PC-9 (cell line): ENCODE data around the gene LIPC. TPM values are rescaled to one million over a fixed set of nuclear protein-coding genes. Genes with fewer than 3 reads are reported as not detected.

Experiments
- BruUV-seq: library from RNA; stranded (reverse); fragments of 400-500 nt; replicated peaks from 2 replicates; lab custom pipeline; 2021; lab: Mats Ljungman, UMichigan
- CTCF ChIA-PET: fragments of 300-600 bp; sonication (Branson Sonifier 250); formaldehyde crosslinking; loops from one replicate; lab custom pipeline; 2022; ENCODE audit warnings: antibody characterized with exemption; lab: Charles Lee
- POLR2A ChIA-PET: fragments of 300-600 bp; sonication (Branson Sonifier 250); formaldehyde crosslinking; loops from one replicate; lab custom pipeline; 2022; ENCODE audit warnings: antibody characterized with exemption; ENCODE audit not compliant: unreplicated experiment; lab: Charles Lee
- DNase-seq, 2 experiments: peaks; one replicate each; pipeline versions ENCODE4 v3.0.0 to v3.0.0-alpha.2; 2015 to 2022; ENCODE audit warnings: mixed read lengths in 1 of 2
- H2AFZ ChIP-seq: fragments of 200-600 bp; sonication (generic); 2 replicates; pipeline ENCODE4 v1.8.1; 2017; ENCODE audit warnings: antibody characterized with exemption
- H3F3A ChIP-seq: fragments of 200-600 bp; sonication (generic); 2 replicates; pipeline ENCODE4 v1.8.1; 2017; ENCODE audit warnings: antibody characterized with exemption, mild to moderate bottlenecking, low read depth; ENCODE audit not compliant: insufficient read depth
- H3K27ac ChIP-seq: fragments of 200-600 bp; sonication (generic); 2 replicates; pipeline ENCODE4 v1.6.1; 2016; ENCODE audit warnings: mixed run types
- H3K27me3 ChIP-seq: fragments of 200-600 bp; sonication (generic); 2 replicates; pipeline ENCODE4 v1.6.1; 2016; ENCODE audit warnings: low read depth, mixed run types; ENCODE audit not compliant: insufficient read depth
- H3K36me3 ChIP-seq: fragments of 200-600 bp; sonication (generic); 2 replicates; pipeline ENCODE4 v1.6.1; 2016; ENCODE audit warnings: low read depth, mixed run types
- H3K4me1 ChIP-seq: fragments of 200-600 bp; sonication (generic); replicated peaks from 2 replicates; pipeline ENCODE4 v1.6.1; 2016; ENCODE audit warnings: mixed run types; ENCODE audit not compliant: insufficient read depth
- H3K4me2 ChIP-seq: fragments of 200-600 bp; sonication (generic); 2 replicates; pipeline ENCODE4 v1.6.1; 2017; ENCODE audit warnings: mixed run types
- H3K4me3 ChIP-seq: fragments of 200-600 bp; sonication (generic); 2 replicates; pipeline ENCODE4 v1.6.1; 2016; ENCODE audit warnings: mixed run types
- H3K79me2 ChIP-seq: fragments of 200-600 bp; sonication (generic); 2 replicates; pipeline ENCODE4 v1.6.1; 2017; ENCODE audit warnings: low read depth, mixed run types
- H3K9me2 ChIP-seq: fragments of 200-600 bp; sonication (generic); 2 replicates; pipeline ENCODE4 v1.8.1; 2017; ENCODE audit warnings: mild to moderate bottlenecking; ENCODE audit not compliant: insufficient read depth
- H3K9me3 ChIP-seq: fragments of 200-600 bp; sonication (generic); 2 replicates; pipeline ENCODE4 v1.8.1; 2016; ENCODE audit warnings: low read depth; ENCODE audit not compliant: insufficient read depth
- H4K20me1 ChIP-seq: fragments of 200-600 bp; sonication (generic); 2 replicates; pipeline ENCODE4 v1.8.1; 2017; ENCODE audit not compliant: insufficient read depth
- EZH2 ChIP-seq: fragments of 200-600 bp; sonication (generic); IDR thresholded peaks from 2 replicates; pipeline ENCODE4 v1.8.0; 2017; ENCODE audit warnings: antibody characterized with exemption, low read depth
- intact Hi-C: fragments of 100-400 bp; cut with micrococcal nuclease; formaldehyde crosslinking; loops from one replicate; pipeline ENCODE4 v1.10.0; 2022; ENCODE audit not compliant: unreplicated experiment
- total RNA-seq: library from RNA; stranded (reverse); gene quantifications from 2 replicates; pipeline ENCODE4 v1.2.3, GENCODE V29; 2021
- TF ChIP-seq, protein P1 (sequence below): fragments of 200-600 bp; sonication (generic); conservative IDR thresholded peaks from 2 replicates; pipeline ENCODE4 v1.6.1; 2017; ENCODE audit warnings: mixed run types, antibody characterized with exemption, mild to moderate bottlenecking, moderate library complexity

Gene LIPC
- total RNA-seq, 1 experiment from 2014 or later: not detected

DNA sequence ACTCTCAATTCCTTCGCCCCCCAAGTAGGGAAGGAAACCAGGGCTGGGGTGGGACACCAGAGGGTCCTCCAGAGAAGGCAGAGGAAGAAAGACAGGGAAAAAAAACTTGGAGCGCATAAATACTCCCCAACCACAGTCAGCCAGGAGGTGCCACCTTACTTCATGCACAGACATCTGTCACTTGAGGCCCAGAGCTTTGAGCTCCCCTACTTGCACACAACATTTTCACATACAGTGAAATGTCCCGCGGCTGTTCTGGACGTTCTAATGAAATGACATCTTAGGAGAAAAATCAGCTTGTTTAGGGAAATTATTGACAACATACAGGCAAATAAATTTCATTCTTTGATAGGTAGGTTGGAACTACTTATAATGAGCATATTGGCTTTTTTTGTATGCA lies 113.0 kb downstream of the LIPC start:
- Histone ChIP-seq H3K9me3 (no peaks in the 10 kb centered on the region), H3K4me3 (no peak overlapping the region), H3K9me2 (no peaks in the 10 kb centered on the region), H3K27me3 (no peaks in the 10 kb centered on the region), H3K79me2 (no peaks in the 10 kb centered on the region), H3K4me1 (peaks cover 35% of the 10 kb centered on the region), H3K27ac (no peak overlapping the region), H4K20me1 (no peaks in the 10 kb centered on the region), H3K4me2 (no peak overlapping the region), H3F3A (peaks cover 27% of the 10 kb centered on the region), H3K36me3 (no peaks in the 10 kb centered on the region), H2AFZ (no peak overlapping the region)
- CTCF ChIA-PET: no interaction called here
- DNase-seq: no peak
- intact Hi-C loops: no loop called here
- POLR2A ChIA-PET: interaction anchor here (0.6 to 0.7 kb wide), 2 partner anchors 57 to 152 kb away, joined by 3 read pairs; no protein-coding TSS in a partner anchor
- BruUV-seq: no TSS peak
- TF ChIP-seq EZH2: no peak
- TF ChIP-seq, protein P1, sequence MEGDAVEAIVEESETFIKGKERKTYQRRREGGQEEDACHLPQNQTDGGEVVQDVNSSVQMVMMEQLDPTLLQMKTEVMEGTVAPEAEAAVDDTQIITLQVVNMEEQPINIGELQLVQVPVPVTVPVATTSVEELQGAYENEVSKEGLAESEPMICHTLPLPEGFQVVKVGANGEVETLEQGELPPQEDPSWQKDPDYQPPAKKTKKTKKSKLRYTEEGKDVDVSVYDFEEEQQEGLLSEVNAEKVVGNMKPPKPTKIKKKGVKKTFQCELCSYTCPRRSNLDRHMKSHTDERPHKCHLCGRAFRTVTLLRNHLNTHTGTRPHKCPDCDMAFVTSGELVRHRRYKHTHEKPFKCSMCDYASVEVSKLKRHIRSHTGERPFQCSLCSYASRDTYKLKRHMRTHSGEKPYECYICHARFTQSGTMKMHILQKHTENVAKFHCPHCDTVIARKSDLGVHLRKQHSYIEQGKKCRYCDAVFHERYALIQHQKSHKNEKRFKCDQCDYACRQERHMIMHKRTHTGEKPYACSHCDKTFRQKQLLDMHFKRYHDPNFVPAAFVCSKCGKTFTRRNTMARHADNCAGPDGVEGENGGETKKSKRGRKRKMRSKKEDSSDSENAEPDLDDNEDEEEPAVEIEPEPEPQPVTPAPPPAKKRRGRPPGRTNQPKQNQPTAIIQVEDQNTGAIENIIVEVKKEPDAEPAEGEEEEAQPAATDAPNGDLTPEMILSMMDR: no peak

DNA sequence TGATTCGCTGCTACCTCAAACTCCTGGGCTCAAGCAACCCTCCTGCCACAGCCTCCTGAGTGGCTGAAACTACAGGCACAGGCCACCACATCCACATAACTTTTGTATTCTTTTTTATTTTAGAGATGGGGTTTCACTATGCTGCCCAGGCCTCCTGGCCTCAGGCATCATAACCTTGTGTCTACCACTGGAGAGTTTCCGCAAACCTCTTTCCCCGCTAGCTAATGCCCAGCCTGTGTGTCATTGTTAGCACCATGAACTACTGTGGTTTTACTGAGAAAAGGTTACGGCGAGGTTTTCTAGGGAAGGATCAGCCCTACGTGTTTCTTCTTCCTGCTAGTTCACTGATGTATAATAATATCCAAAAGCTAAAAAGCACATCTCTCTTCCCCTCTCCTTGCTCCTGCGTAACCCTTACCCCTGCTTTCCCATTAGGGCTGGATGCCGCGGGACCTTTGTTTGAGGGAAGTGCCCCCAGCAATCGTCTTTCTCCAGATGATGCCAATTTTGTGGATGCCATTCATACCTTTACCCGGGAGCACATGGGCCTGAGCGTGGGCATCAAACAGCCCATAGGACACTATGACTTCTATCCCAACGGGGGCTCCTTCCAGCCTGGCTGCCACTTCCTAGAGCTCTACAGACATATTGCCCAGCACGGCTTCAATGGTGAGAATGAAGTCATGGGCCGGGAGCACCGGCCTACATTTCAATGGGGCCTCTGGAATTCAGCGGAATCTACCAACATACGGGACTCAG lies 113.7 kb downstream of the LIPC start:
- H3K27me3 ChIP-seq: no peaks in the 10 kb centered on the region
- no TSS peak for BruUV-seq
- no peaks in the 10 kb centered on the region for H3K79me2 ChIP-seq
- H3K4me1 ChIP-seq: peaks cover 40% of the 10 kb centered on the region
- H3F3A ChIP-seq: peaks cover 28% of the 10 kb centered on the region
- no peak for DNase-seq
- H4K20me1 ChIP-seq: no peaks in the 10 kb centered on the region
- ChIA-PET POLR2A (interaction anchor here (0.6 to 0.7 kb wide), 2 partner anchors 58 to 152 kb away, joined by 3 read pairs; no protein-coding TSS in a partner anchor), CTCF (no interaction called here)
- intact Hi-C loops: loop anchor here (2.0 kb wide), 5 partner anchors 41 to 317 kb away; no protein-coding TSS in a partner anchor
- no peak overlapping the region for H2AFZ ChIP-seq
- no peak overlapping the region for H3K4me3 ChIP-seq
- H3K9me3 ChIP-seq: no peaks in the 10 kb centered on the region
- no peak overlapping the region for H3K4me2 ChIP-seq
- no peaks in the 10 kb centered on the region for H3K36me3 ChIP-seq
- no peaks in the 10 kb centered on the region for H3K9me2 ChIP-seq
- TF ChIP-seq, protein P1: no peak
- no peak for TF ChIP-seq EZH2
- peak overlapping the region; percentile 97 for H3K27ac ChIP-seq

DNA sequence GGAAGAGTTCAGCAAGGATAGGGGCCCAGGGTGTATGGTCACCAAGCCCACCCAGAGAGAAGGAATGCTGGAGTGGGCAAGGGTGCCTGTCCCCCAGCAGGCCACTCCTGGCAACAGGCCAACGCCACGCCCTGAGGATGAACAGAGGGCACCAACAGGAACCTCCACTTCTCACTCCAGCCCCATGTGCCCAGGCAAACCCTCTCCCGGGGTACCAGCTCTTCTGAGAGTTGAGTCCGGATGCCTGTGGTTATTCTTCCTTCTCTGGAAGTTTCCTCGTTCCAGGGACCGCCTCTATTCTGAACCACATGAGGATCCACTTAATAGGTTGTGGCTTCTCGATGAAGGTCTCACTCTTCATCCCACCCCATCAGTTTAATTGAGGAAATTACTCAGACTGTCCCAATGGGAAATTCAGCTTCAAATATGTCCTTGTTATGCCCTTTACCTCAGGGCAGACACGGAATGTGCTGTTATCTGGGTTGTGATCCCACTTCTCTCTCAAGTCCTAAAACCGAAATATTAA lies 114.3 kb downstream of the LIPC start:
- Histone ChIP-seq H3K9me3 (no peaks in the 10 kb centered on the region), H3K9me2 (no peaks in the 10 kb centered on the region), H3K4me3 (no peak overlapping the region; the same call in 1 of the 2 replicates), H3K36me3 (no peaks in the 10 kb centered on the region), H3K79me2 (no peaks in the 10 kb centered on the region), H3K4me1 (peaks cover 45% of the 10 kb centered on the region), H3F3A (peaks cover 34% of the 10 kb centered on the region), H3K4me2 (peak overlapping the region; percentile 79), H3K27me3 (no peaks in the 10 kb centered on the region), H4K20me1 (no peaks in the 10 kb centered on the region), H2AFZ (no peak overlapping the region), H3K27ac (peak overlapping the region; percentile 97)
- BruUV-seq: TSS peak; percentile 23
- TF ChIP-seq, protein P1: no peak
- TF ChIP-seq EZH2: no peak
- no peak for DNase-seq
- ChIA-PET POLR2A (interaction anchor here (0.6 kb wide), 1 partner anchor 248 kb away, joined by 4 read pairs; no protein-coding TSS in a partner anchor), CTCF (no interaction called here)
- intact Hi-C loops: loop anchor here (2.0 kb wide), 5 partner anchors 41 to 317 kb away; no protein-coding TSS in a partner anchor
